ENCODE measurements around the gene CAVIN2.

Gene CAVIN2

GRCh38 chr2:191799526-191799925 is 47.4 kb downstream of the CAVIN2 start:
- H3K4me1 ChIP-seq (ENCODE audit: control insufficient read depth, insufficient read depth, low read length): no peaks in the 10 kb centered on the region
- no peak overlapping the region for H3K27ac ChIP-seq (ENCODE audit: extremely low read depth, low read depth, low read length)
- POLR2A ChIA-PET: no interaction called here
- H3K36me3 ChIP-seq (ENCODE audit: control insufficient read depth in 2 of 2, insufficient read depth in 1 of 2, low read length in 2 of 2): no peaks in the 10 kb centered on the region
- no peak overlapping the region for H3K4me3 ChIP-seq (ENCODE audit: low read depth, low read length)
- CTCF ChIA-PET: interaction anchor here (1.2 to 4.0 kb wide), 2 partner anchors 13 to 363 kb away, joined by 3 to 12 read pairs; no protein-coding TSS in a partner anchor
- TF ChIP-seq ZNF580 (tag by site-specific recombination; IDR thresholded peaks at IDR 0.05): no peak
- peak; percentile 99 for TF ChIP-seq ZNF510 (tag by site-specific recombination; IDR thresholded peaks at IDR 0.05; ENCODE audit: insufficient replicate concordance)
- no peaks in the 10 kb centered on the region for H3K9me3 ChIP-seq (ENCODE audit: control insufficient read depth, insufficient read depth, low read depth, low read length)

GRCh38 chr2:191797942-191798876 is 48.7 kb downstream of the CAVIN2 start:
- POLR2A ChIA-PET: no interaction called here
- CTCF ChIA-PET: interaction anchor here (1.0 kb wide), 1 partner anchor 259 kb away, joined by 3 read pairs; no protein-coding TSS in a partner anchor
- no peak overlapping the region for H3K27ac ChIP-seq (ENCODE audit: extremely low read depth, low read depth, low read length)

More at GRCh38 chr2:191797942-191798876, 48.7 kb downstream of the CAVIN2 start:
- Histone ChIP-seq H3K9me3 (ENCODE audit: control insufficient read depth, insufficient read depth, low read depth, low read length) (no peaks in the 10 kb centered on the region), H3K36me3 (ENCODE audit: control insufficient read depth in 2 of 2, insufficient read depth in 1 of 2, low read length in 2 of 2) (no peaks in the 10 kb centered on the region), H3K4me1 (ENCODE audit: control insufficient read depth, insufficient read depth, low read length) (no peaks in the 10 kb centered on the region), H3K4me3 (ENCODE audit: low read depth, low read length) (no peak overlapping the region)
- no peak for TF ChIP-seq ZBTB11 (tag by site-specific recombination; conservative IDR thresholded peaks at IDR 0.05; ENCODE audit: low read depth)
- no peak for TF ChIP-seq ZNF366 (tag by site-specific recombination; conservative IDR thresholded peaks at IDR 0.05)
- no peak for TF ChIP-seq ZNF174 (tag by site-specific recombination; IDR thresholded peaks at IDR 0.05)
- TF ChIP-seq ZBTB44 (tag by site-specific recombination; IDR thresholded peaks at IDR 0.05): no peak
- no peak for TF ChIP-seq REST (tag by site-specific recombination; IDR thresholded peaks at IDR 0.05)
- TF ChIP-seq ZNF416 (tag by site-specific recombination; IDR thresholded peaks at IDR 0.05): no peak
- no peak for TF ChIP-seq ZNF785 (tag by site-specific recombination; IDR thresholded peaks at IDR 0.05)
- TF ChIP-seq ZNF140 (tag by site-specific recombination; IDR thresholded peaks at IDR 0.05): no peak
- no peak for TF ChIP-seq ZNF777 (tag by site-specific recombination; IDR thresholded peaks at IDR 0.05; ENCODE audit: borderline replicate concordance)
- no peak for TF ChIP-seq ZNF23 (tag by site-specific recombination; IDR thresholded peaks at IDR 0.05; ENCODE audit: borderline replicate concordance)

Measured in HEK293 (cell line).